HG03066 (cell line): ENCODE results near the gene TMEM212.
"Not testable (repeated sequence)": the region's sequence is repeated elsewhere in the genome, so short reads cannot be mapped to it uniquely, and the experiment has no call there.

Source experiments
- ATAC-seq: cut with Tn5 transposase; IDR thresholded peaks from one replicate; pipeline ENCODE4 v1.9.1; 2021; ENCODE audit warnings: low read depth; ENCODE audit not compliant: unreplicated experiment

The TMEM212 gene

DNA sequence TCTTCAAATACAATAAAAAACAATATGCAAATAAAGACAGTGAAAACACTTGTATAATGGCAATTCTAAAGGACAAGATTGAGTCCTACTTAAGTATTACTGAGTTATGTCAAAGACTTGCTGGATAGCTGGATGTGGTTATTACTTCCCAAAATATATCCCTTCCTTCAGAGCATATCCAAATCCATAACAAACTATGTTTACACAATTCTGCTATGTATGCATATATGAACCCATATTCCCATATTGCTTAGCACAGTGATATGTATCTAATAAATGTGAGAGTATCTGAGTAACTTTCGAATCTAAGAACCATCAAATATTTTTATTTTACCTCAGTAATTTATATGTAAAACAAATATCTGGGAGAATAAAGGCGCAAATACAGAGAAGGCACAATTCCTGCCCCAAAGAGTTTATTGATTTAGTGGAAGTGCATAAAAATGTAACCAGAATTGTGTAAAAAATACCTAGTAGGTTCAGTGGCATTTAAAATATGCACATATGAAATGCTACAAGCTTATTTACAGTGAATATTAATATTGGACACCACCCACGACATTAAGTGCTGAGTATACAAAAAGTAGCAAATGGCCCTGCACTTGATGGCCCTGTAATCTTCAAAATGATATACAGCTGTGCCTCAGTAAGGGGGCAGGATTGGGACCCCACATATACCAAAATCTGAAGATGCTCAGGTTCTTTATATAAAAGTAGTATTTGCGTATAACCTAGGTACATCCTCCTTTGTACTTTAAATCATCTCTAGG, 37.1 kb downstream of the TMEM212 start:
- no peak for ATAC-seq

DNA sequence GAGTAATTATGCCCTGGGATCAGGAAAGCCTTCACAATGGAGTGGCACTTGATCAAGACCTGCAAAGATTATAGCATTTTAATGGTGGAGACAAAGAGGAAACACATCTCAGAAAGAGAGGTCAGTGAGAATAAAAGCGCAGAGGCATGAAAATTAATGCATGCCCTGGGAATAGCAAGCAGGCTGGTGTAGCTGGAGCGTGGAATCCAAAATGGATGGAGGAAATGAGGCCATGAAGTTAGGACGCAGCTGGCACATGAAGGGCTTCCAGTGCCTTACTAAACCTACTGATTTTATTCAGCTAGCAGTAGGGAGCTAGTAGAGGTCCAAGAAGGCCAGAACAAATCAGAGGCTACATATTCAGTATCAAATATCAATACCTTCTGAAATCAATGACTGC, 38.1 kb downstream of the TMEM212 start:
- ATAC-seq, result no peak

DNA sequence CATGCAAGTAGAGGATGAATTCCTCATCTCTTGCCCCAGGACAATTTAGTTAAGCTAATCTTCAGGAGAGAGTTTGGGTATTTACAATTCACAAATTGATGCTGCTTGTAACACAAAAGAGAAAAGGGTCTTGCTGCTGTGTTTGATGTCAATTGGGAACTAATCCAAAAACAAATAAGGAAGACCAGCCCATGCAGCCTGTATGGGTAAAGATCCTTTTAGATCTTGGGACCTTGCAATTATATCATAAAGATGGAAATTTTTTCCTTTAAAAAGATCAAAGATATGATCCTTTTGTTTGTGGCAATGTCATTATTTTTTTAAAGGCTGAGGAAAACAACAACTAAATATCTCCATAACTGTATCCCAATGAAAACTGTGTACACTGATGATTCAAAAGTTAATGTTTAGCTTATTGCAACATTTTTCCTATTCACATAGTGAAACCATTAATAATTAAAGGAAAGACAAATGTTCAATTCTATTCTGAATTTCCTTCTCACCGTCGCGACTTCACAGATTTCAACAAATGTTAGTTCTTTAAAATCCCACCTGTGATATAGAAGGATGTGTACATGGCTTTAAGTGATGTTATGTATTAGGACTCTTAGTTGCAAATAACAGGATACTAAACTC, 40.2 kb downstream of the TMEM212 start:
- no peak for ATAC-seq

DNA sequence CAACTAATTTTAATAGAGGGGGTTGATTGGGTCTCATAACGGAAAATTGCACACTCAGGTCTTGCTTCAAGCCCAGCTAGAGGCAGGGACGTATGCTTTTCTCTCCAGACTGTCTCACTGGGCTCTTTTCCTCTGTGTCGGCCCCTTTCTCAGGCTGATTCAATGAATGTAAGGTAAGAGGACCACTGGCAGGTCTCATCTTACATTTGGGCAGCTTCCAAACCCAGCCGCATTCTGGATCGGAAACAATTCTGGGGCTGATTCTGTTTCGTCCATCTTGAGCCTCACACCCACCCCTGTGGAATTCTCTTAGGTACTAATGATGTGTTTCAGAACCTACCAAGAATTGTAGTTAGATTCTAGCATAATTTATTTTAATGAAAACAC, 40.7 kb downstream of the TMEM212 start:
- ATAC-seq, result no peak

DNA sequence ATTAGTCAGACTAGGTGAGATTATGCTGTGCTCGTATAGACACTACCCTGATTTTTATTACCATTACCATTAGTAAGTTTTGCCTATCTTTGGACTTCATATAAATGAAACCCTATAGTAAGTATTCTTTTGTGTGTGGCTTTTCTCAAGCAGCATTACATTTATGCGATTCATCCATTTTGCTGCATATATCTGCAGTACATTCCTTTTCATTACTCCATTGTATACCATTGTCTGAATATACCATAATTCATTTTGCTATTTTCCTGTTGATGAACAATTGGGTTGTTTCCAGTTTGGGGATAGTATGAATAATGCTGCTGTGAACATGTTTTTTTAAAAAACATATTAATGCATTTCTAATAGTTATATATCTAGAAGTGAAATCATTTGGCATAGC, 45.3 kb downstream of the TMEM212 start:
- no peak for ATAC-seq

DNA sequence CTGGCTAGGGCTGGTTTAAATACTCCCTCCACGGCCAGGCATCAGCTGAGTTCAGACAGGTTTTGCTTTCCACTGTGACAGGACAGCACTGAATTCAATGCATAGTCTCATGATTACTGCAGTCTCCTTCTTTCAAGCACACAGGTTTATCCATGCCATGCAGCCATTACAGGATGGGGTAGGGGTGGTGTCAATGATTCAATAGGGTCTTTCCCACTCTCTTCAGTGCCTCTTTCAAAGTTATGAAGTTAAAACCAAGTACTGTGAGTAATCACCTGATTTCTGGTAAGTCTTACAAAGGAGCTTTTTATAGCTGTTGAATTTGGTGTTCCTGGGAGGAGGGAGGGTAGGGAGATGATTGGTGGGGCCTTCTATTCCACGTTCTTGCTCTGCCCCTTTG, 47.2 kb downstream of the TMEM212 start:
- no peak for ATAC-seq

DNA sequence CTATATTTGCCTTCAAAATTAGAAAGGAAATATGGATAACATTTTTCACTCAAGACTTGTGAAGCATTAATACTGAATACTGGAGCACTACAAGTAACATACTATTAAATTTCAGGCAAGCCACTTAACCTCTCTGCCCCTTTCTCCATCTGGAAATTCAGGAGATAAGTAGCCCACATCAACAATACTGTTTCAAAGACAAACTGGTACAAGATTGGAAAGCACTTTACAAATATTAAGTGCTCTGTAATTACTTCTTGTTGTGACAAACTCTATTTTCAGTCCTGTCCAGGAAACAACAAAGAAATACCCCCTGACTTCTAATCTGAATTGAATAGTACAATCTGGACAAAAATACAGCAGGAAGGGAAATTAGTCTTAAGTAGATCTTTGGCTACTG, 49.3 kb downstream of the TMEM212 start:
- no peak for ATAC-seq

DNA sequence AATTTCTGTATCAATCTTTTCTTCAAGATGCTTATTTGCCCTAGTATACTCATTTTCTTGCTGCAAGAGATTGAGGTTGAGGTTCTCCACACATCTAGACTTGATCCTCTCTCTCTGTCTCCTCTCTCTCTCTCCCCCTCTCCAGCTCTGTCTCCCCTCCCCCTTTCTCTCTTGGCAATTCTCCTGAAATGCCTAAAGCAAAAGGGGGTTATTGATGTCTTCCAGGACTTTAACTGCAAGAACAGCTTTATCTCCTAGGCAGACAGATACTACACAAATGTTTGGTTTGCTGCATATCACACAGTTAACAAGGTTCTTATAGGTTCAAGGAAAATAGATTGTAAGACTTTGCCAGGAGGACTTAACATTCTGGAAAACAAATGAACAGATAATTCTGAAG, 52.1 kb downstream of the TMEM212 start:
- ATAC-seq, result no peak

DNA sequence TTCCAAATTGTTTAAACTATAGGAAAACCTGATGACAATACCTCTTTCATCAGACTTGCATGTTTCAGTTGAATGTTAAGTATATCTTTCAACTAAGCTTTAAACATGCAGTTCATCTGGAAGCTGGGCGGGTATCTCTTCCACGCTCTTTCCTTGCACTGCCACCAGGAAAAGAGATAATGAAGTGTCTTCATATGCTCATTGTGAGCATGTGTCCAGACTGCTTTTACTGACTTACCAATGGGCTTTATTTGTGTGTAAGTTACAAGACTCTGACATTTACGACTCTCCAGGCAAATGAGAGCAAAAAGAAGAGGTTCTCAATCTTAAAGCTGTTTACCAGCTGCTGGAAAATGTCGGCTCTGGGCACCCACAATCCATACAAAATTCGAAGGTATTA, 52.8 kb downstream of the TMEM212 start:
- no peak for ATAC-seq

DNA sequence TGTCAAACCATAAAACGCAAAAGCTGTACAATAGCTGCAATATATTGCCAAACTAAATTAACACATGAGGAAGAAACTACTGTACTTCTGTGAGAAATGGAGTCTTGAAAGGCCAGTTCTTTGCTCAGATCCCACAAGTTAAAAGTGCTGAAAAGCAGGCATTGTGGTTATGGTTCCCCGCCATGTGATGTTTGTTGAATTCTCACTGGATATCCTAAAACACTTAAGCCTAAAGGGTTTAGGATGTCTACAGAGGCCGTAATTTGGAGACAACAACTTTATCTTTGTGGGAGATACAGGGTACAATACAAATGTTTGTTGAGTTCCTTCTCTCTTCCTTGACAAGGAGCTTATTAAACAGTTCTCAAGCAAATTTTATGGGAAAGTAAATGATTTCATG, 53.2 kb downstream of the TMEM212 start:
- ATAC-seq, result no peak

DNA sequence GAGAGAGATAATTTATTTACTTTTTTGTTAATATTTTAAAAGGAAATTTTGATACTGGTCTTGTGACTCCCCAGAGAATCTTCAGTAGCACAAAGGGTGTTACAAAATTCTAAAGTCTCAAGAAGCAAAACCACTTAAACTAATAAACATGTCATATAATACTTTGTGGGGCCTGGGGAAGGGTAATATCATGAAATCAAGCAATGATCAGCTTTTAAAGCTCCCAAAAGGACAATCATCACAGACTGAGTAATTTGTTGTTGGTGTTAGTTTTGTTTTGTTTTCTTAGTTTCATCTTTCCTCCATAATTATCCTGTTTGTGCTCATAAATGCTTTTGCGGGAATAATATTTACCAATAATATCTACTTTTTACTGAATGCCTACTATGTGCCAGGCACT, 55.0 kb downstream of the TMEM212 start:
- no peak for ATAC-seq

DNA sequence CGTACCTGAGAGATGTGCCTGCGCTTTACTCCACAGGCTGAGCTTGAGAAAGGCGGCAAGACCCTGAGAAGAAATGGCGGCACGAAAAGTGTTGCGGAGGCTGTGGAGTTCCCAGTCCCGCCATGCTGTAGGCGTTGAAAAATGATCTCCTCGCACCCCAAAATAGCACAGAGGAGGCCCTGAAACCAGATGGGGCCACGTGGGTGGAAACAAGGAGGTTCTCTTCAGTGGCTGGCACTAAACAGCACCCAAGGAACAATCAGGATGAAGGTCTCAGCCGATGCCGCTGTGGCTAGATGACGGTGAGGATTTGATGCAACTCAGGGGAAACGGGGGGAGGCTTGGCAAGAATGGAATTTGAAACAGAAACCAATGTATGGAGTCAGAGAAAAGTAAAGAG, 57.3 kb downstream of the TMEM212 start:
- no peak for ATAC-seq

DNA sequence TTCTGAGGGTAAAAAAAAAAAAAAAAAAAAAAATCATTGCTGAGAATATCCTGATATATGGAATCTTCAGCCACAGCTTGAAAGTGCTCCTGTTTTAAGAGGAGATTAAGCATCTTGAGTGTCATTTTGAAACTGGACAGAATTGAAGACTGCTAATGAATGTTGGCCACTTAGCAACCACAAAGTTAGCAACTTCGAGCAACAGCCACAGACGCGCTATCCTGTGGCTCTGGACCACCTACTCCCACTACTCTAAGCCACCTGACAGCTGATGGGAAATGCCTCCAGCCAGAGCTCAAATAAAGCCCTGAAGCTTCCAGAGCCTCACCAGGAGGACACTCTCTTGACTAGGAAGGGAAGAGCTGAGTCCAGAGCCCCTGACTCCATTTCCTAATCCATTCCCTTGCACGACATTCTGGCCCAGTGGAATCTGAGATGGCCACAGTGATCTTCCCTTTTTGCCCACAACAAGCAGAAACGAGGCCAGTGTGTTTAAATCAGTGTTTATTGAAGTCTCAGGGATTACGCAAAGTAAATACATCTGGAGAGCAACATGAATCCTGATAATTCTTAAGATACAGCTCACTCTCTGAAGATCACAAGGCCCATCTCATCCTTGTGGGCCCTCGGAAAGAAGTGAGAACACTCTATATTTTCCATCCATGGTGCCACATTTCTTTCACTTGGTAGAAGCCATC, 58.6 kb downstream of the TMEM212 start:
- no peak for ATAC-seq

DNA sequence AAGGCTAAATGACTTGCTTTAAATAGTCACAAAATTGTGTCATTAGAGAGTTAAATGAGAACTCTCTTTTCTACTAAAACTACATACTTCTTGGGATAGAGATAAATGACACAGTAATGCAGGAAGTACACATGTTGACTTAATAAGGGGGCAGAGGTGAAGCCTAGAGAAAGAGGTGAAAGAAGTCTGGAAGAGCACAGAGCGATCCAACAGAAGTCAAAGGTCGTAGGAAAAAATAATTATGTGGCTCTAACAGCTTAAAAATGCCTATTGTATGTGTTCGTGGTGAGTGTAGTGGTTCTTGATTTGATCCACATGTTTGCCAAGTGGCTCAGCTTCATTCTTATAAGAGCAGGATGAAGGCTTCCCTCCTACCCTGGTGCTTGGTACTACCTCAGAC, 61.7 kb downstream of the TMEM212 start:
- ATAC-seq, result no peak

DNA sequence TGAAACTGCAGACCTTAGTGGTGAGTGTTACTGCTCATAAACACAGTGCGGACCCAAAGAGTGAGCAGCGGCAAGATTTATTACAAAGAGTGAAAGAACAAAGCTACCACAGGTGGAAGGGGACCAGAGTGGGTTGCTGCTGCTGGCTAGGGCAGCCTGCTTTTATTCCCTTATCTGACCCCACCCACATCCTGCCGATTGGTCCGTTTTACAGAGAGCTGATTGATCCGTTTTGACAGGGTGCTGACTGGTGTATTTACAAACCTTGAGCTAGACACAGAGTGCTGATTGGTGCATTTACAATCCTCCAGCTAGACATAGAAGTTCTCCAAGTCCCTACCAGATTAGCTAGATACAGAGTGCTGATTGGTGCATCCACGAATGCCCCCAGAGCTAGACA, 63.4 kb downstream of the TMEM212 start:
- not testable (repeated sequence) for ATAC-seq

DNA sequence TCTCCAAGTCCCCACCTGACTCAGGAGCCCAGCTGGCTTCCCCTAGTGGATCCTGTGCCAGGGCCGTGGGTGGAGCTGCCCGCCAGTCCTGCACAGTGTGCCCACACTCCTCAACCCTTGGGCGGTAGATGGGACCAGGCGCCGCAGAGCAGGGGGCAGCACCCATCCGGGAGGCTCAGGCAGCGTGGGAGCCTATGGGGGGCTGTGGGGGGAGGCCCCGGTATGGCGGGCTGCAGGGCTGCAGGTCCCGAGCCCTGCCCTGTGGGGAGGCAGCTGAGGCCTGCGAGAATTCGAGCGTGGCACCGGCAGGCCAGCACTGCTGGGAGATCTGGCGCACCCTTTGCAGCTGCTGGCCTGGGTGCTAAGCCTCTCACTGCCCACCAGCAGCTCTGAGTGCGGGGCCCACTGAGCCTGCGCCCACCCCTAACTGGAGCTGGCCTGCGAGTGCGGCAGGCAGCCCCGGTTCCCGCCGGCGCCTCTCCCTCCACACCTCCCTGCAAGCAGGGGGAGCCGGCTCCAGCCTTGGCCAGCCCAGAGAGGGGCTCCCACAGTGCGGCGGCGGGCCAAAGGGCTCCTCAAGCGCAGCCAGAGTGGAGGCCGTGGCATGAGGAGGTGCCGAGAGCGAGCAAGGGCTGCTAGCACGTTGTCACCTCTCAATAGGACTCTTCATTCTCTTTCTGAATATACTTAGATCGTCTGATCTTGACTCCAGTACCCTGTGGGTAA, 64.0 kb downstream of the TMEM212 start:
- ATAC-seq, result no peak

DNA sequence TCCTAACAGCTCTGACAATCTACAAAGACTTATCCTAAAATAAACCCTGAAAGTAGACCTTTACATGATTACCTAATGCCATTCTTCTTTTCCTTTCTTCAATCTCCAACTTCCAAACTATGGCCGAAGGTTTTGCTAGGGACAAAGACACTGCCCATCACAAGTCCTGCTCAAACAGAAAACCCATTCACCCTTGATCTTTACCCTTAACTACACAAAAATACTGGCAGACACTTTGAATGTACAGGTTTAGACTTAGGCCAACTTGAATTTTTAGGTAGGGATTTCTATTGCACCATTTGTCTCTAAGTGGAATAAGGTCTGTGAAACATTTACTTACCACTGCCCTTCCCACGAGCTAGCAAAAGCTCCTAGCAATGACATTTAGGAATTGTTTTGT, 64.6 kb downstream of the TMEM212 start:
- ATAC-seq, result no peak

DNA sequence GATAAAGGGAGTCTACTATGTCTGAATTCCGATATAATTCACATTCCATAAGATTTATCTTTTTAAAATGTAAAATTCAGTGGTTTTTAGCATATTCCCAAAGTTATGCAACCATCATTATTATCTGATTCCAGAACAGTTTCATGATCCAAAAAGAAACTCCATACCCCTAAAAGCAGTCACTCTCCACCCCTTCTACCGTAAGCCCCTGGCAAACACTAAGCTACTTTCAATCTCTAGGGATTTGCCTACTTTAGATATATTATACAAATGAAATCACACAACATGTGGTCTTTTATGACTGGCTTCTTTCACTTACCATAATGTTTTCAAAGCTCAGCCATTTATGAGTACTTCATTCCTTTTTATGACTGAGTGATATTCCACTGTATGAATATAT, 65.6 kb downstream of the TMEM212 start:
- ATAC-seq, result no peak
